B cell (primary cell): ENCODE measurements around the gene TEX52. TPM values are rescaled to one million over a fixed set of nuclear protein-coding genes. Genes with fewer than 3 reads are reported as not detected.

Source experiments
- ATAC-seq: fragments of 200-7000 bp; cut with Tn5 transposase; one replicate; pipeline ENCODE4 v1.10.0; 2021; ENCODE audit warnings: low read depth, mild to moderate bottlenecking, moderate number of reproducible peaks, moderate library complexity
- CTCF ChIA-PET: fragments of 350-600 bp; sonication (Branson Sonifier 250); formaldehyde crosslinking; loops from one replicate; lab custom pipeline; 2021; ENCODE audit warnings: antibody characterized with exemption, inconsistent platforms; lab: Charles Lee
- POLR2A ChIA-PET: fragments of 350-600 bp; sonication (Branson Sonifier 250); formaldehyde crosslinking; loops from one replicate; lab custom pipeline; 2021; ENCODE audit warnings: antibody characterized with exemption; lab: Charles Lee
- DNase-seq: peaks from one replicate; pipeline ENCODE4 v3.0.0; 2013
- H2AFZ ChIP-seq: 2 replicates; pipeline ENCODE4 v1.6.1; 2012; ENCODE audit warnings: mild to moderate bottlenecking, low read depth, low read length; ENCODE audit not compliant: insufficient read depth, poor library complexity, severe bottlenecking
- H3K27ac ChIP-seq, 2 donors: 1 replicate in 1 of 2; 2 replicates in 1 of 2; pipeline ENCODE4 v1.5.1; 2012 to 2013; ENCODE audit warnings: low read length in 2 of 2, mild to moderate bottlenecking in 2 of 2, moderate library complexity in 1 of 2
- H3K27me3 ChIP-seq, 4 experiments: fragments of 200-600 bp in 1 of 4; sonication (generic) in 1 of 4; replicated peaks in 1 of 4; 1 replicate in 2 of 4; 2 replicates in 2 of 4; pipeline versions ENCODE4 v1.6.1 to v1.7.0; 2013 to 2016; ENCODE audit warnings: low read length in 3 of 4, mild to moderate bottlenecking in 2 of 4, mixed read lengths in 1 of 4, moderate library complexity in 1 of 4; ENCODE audit not compliant: insufficient read depth in 4 of 4, control insufficient read depth in 3 of 4; ENCODE audit errors: control extremely low read depth in 1 of 4
- H3K36me3 ChIP-seq, 2 experiments: replicated peaks in 1 of 2; 1 replicate in 1 of 2; 2 replicates in 1 of 2; pipeline versions ENCODE4 v1.6.1 to v1.7.1; 2013; ENCODE audit warnings: low read length in 1 of 2; ENCODE audit not compliant: insufficient read depth in 2 of 2, control insufficient read depth in 1 of 2; ENCODE audit errors: control extremely low read depth in 1 of 2, extremely low read depth in 1 of 2
- H3K4me1 ChIP-seq, 2 donors: fragments of 200-600 bp in 1 of 2; sonication (generic) in 1 of 2; 1 replicate in 1 of 2; 2 replicates in 1 of 2; pipeline versions ENCODE4 v1.5.1 to v1.6.1; 2013 to 2017; ENCODE audit warnings: low read length in 2 of 2; ENCODE audit not compliant: control insufficient read depth in 2 of 2, insufficient read depth in 2 of 2
- H3K4me2 ChIP-seq: replicated peaks from 2 replicates; pipeline ENCODE3; 2012; ENCODE audit warnings: mild to moderate bottlenecking, low read depth, low read length; ENCODE audit not compliant: poor library complexity, severe bottlenecking
- H3K4me3 ChIP-seq, 5 experiments: fragments of 200-600 bp in 1 of 5; sonication (generic) in 1 of 5; 1 replicate in 3 of 5; 2 replicates in 2 of 5; pipeline versions ENCODE4 v1.5.1 to v1.7.0; 2011 to 2016; ENCODE audit warnings: low read length in 4 of 5, mild to moderate bottlenecking in 4 of 5, low read depth in 2 of 5, control low read depth in 1 of 5, moderate library complexity in 1 of 5; ENCODE audit not compliant: insufficient read depth in 1 of 5; ENCODE audit errors: control extremely low read depth in 1 of 5, extremely low read depth in 1 of 5
- H3K79me2 ChIP-seq: fragments of 200-600 bp; sonication (generic); one replicate; pipeline ENCODE4 v1.6.0; 2016; ENCODE audit warnings: low read length; ENCODE audit not compliant: control insufficient read depth, insufficient read depth
- H3K9ac ChIP-seq: fragments of 200-600 bp; sonication (generic); 2 replicates; pipeline ENCODE4 v1.6.1; 2017; ENCODE audit warnings: mild to moderate bottlenecking, low read length, moderate library complexity
- H3K9me3 ChIP-seq, 3 donors: one replicate each; pipeline versions ENCODE4 v1.6.1 to v1.7.1; 2013; ENCODE audit warnings: low read length in 2 of 3; ENCODE audit not compliant: control insufficient read depth in 2 of 3, insufficient read depth in 1 of 3; ENCODE audit errors: control extremely low read depth in 1 of 3
- H4K20me1 ChIP-seq: 2 replicates; pipeline ENCODE4 v1.6.0; 2012; ENCODE audit warnings: mild to moderate bottlenecking, low read length; ENCODE audit not compliant: insufficient read depth, control insufficient read depth, poor library complexity, severe bottlenecking
- H3K27ac Mint-ChIP-seq: one replicate; pipeline ENCODE4 v1.8.0; 2021; ENCODE audit warnings: mixed read lengths
- H3K27me3 Mint-ChIP-seq: one replicate; pipeline ENCODE4 v1.8.0; 2021; ENCODE audit warnings: mixed read lengths
- H3K4me1 Mint-ChIP-seq: one replicate; pipeline ENCODE4 v1.8.0; 2021; ENCODE audit warnings: mixed read lengths
- H3K4me3 Mint-ChIP-seq: one replicate; pipeline ENCODE4 v1.8.0; 2021; ENCODE audit warnings: mixed read lengths
- H3K9me3 Mint-ChIP-seq: one replicate; pipeline ENCODE4 v1.8.0; 2022; ENCODE audit warnings: mixed read lengths; ENCODE audit not compliant: insufficient read depth
- CTCF ChIP-seq: fragments of 200-600 bp; IDR thresholded peaks from one replicate; pipeline ENCODE4 v1.8.0; 2022; ENCODE audit warnings: antibody characterized with exemption, mild to moderate bottlenecking
- EZH2 ChIP-seq: IDR thresholded peaks from 2 replicates; pipeline ENCODE4 v1.6.1; 2012; ENCODE audit warnings: borderline replicate concordance, low read depth, mild to moderate bottlenecking, moderate library complexity, low read length; ENCODE audit not compliant: insufficient read depth, poor library complexity, severe bottlenecking
- WGBS: methylation state at CpG from one replicate; pipeline ENCODE4 v1.1.5; 2013; ENCODE audit warnings: missing lambda C conversion rate; ENCODE audit not compliant: insufficient coverage; 5-methylcytosine and 5-hydroxymethylcytosine counted together
- intact Hi-C: fragments of 100-400 bp; cut with micrococcal nuclease; formaldehyde crosslinking; loops from one replicate; pipeline ENCODE4 v1.10.0; 2022
- polyA plus RNA-seq: library from polyadenylated mRNA; depleted of rRNA; stranded (reverse); fragments of >200 nt; gene quantifications from 2 replicates; pipeline ENCODE4 v1.2.3, GENCODE V29; 2012
- total RNA-seq, 2 donors: library from RNA; stranded (reverse); fragments of 120-200 nt in 1 of 2; gene quantifications; 1 replicate in 1 of 2; 2 replicates in 1 of 2; pipeline versions ENCODE4 v1.2.3 to v1.2.4, GENCODE V29; 2013 to 2022

The TEX52 gene
- total and polyA plus RNA-seq, 2 donors (not counting 1 experiment from before 2014, with no cell fraction given): not detected

- H3K27ac ChIP-seq: no peak overlapping the region
- Mint-ChIP-seq H3K27ac (no peak overlapping the region), H3K4me1 (peaks cover 15% of the 10 kb centered on the region), H3K27me3 (no peaks in the 10 kb centered on the region), H3K9me3 (no peaks in the 10 kb centered on the region), H3K4me3 (no peak overlapping the region)
- intact Hi-C loops: no loop called here
- no peak overlapping the region for H3K4me2 ChIP-seq
- no peak overlapping the region for H3K9ac ChIP-seq
- no peaks in the 10 kb centered on the region for H3K27me3 ChIP-seq
- no peaks in the 10 kb centered on the region for H3K9me3 ChIP-seq
- no peak for ATAC-seq
- no peak overlapping the region for H3K4me3 ChIP-seq
- ChIA-PET POLR2A (no interaction called here), CTCF (interaction anchor here (0.8 kb wide), 1 partner anchor 10 kb away, joined by 3 read pairs; no protein-coding TSS in a partner anchor)
- no peak for DNase-seq
- no peaks in the 10 kb centered on the region for H3K36me3 ChIP-seq
- WGBS: 40% methylated on average over 1 of the region's 2 CpGs
- H3K4me1 ChIP-seq: peaks cover 5 to 10% of the 10 kb centered on the region in 2 donors
- H4K20me1 ChIP-seq: no peaks in the 10 kb centered on the region
- peaks cover 21% of the 10 kb centered on the region for H3K79me2 ChIP-seq
- no peak for TF ChIP-seq CTCF
- no peak overlapping the region for H2AFZ ChIP-seq
These were observed 38.2 kb upstream of the TEX52 start for GRCh38 chr12:2895051-2895451.

- no peak overlapping the region for H3K4me2 ChIP-seq
- CTCF ChIA-PET: interaction anchor here (0.6 kb wide), 1 partner anchor 97 kb away, joined by 3 read pairs; no protein-coding TSS in a partner anchor
- H2AFZ ChIP-seq: no peak overlapping the region
- no peak overlapping the region for H3K4me3 ChIP-seq
- H3K4me3 Mint-ChIP-seq: peak overlapping the region; percentile 44
- H3K9me3 ChIP-seq: no peaks in the 10 kb centered on the region
- intact Hi-C loops: loop anchor here (5.0 kb wide), 3 partner anchors 201 to 1429 kb away; partner anchors contain the start of genes CRACR2A and TIGAR
- no peaks in the 10 kb centered on the region for H3K9me3 Mint-ChIP-seq
- H3K4me1 ChIP-seq: peaks cover 5 to 12% of the 10 kb centered on the region in 2 donors
- TF ChIP-seq EZH2: no peak
- TF ChIP-seq CTCF: no peak
- ATAC-seq (no peak), DNase-seq (no peak)
- H3K79me2 ChIP-seq: peaks cover 21% of the 10 kb centered on the region
- no peaks in the 10 kb centered on the region for H3K27me3 ChIP-seq
- no peak overlapping the region for H3K27ac ChIP-seq
- no peaks in the 10 kb centered on the region for H3K36me3 ChIP-seq
- POLR2A ChIA-PET: interaction anchor here (0.6 kb wide), 1 partner anchor 21 kb away, joined by 5 read pairs; no protein-coding TSS in a partner anchor
- H3K27me3 Mint-ChIP-seq: no peaks in the 10 kb centered on the region
- H3K27ac Mint-ChIP-seq: no peak overlapping the region
- WGBS: 97% methylated on average over 6 of the region's 8 CpGs
- H4K20me1 ChIP-seq: no peaks in the 10 kb centered on the region
- peaks cover 24% of the 10 kb centered on the region for H3K4me1 Mint-ChIP-seq
- H3K9ac ChIP-seq: no peak overlapping the region
These were observed 36.2 kb upstream of the TEX52 start for GRCh38 chr12:2893007-2893406.
